WERI-Rb-1 (cell line): ENCODE measurements around the gene SPATA33.

Source experiments
- DNase-seq: peaks from one replicate; pipeline ENCODE4 v3.0.0-alpha.2; 2020
- H3K27ac ChIP-seq: fragments of 250-450 bp; sonication (Bioruptor Pico); 2 replicates; pipeline ENCODE4 v1.5.1; 2020; ENCODE audit warnings: mild to moderate bottlenecking, moderate library complexity
- H3K27me3 ChIP-seq: fragments of 250-450 bp; sonication (Bioruptor Pico); 2 replicates; pipeline ENCODE4 v1.5.1; 2021; ENCODE audit warnings: mild to moderate bottlenecking, low read depth, moderate library complexity; ENCODE audit not compliant: insufficient read depth, severe bottlenecking
- H3K36me3 ChIP-seq: fragments of 250-450 bp; sonication (Bioruptor Pico); 2 replicates; pipeline ENCODE4 v1.5.1; 2020; ENCODE audit warnings: mild to moderate bottlenecking, moderate library complexity
- H3K4me3 ChIP-seq: 2 replicates; pipeline ENCODE4 v1.5.1; 2011; ENCODE audit warnings: low read depth, mild to moderate bottlenecking, control low read depth, low read length
- H3K9me3 ChIP-seq: fragments of 250-450 bp; sonication (Bioruptor Pico); 2 replicates; pipeline ENCODE4 v1.5.1; 2021; ENCODE audit warnings: mild to moderate bottlenecking, moderate library complexity; ENCODE audit not compliant: severe bottlenecking
- TF ChIP-seq, protein P1 (sequence below): IDR thresholded peaks from 2 replicates; pipeline ENCODE4 v1.5.1; 2011; ENCODE audit warnings: low read depth, mild to moderate bottlenecking, control low read depth, inconsistent platforms, low read length

The SPATA33 gene

DNA sequence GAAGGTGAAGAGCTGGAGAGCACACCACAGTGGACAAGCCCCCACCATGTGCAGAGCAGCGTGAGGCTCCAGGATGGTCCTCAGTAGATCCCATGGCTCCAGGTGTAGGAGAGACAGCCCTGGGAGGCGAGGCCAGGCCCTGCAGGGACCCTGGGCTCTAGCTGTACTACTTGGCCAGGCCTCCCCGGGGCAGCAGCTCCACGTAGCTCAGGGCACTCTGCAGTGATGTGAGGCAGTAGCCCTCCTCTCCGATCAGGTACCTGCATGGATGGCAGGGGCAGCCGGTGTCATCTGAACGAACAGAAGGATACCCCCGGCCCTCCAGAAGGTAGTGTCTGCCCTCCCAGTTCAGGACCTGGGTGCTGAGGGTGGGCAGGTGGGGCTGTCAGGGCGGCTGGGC lies 50.1 kb downstream of the SPATA33 start:
- H3K27ac ChIP-seq = no peak overlapping the region
- TF ChIP-seq, protein P1, sequence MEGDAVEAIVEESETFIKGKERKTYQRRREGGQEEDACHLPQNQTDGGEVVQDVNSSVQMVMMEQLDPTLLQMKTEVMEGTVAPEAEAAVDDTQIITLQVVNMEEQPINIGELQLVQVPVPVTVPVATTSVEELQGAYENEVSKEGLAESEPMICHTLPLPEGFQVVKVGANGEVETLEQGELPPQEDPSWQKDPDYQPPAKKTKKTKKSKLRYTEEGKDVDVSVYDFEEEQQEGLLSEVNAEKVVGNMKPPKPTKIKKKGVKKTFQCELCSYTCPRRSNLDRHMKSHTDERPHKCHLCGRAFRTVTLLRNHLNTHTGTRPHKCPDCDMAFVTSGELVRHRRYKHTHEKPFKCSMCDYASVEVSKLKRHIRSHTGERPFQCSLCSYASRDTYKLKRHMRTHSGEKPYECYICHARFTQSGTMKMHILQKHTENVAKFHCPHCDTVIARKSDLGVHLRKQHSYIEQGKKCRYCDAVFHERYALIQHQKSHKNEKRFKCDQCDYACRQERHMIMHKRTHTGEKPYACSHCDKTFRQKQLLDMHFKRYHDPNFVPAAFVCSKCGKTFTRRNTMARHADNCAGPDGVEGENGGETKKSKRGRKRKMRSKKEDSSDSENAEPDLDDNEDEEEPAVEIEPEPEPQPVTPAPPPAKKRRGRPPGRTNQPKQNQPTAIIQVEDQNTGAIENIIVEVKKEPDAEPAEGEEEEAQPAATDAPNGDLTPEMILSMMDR = no peak

GRCh38 chr16:89708481-89708931 lies 50.9 kb downstream of the SPATA33 start:
- Histone ChIP-seq H3K27ac (no peak overlapping the region), H3K36me3 (no peaks in the 10 kb centered on the region), H3K4me3 (no peak overlapping the region), H3K9me3 (no peaks in the 10 kb centered on the region), H3K27me3 (no peaks in the 10 kb centered on the region)
- DNase-seq = no peak
- TF ChIP-seq, protein P1 = no peak

More for the DNA sequence above, 50.1 kb downstream of the SPATA33 start:
- Histone ChIP-seq H3K4me3 (no peak overlapping the region), H3K9me3 (no peaks in the 10 kb centered on the region), H3K27me3 (no peaks in the 10 kb centered on the region), H3K36me3 (no peaks in the 10 kb centered on the region)
- DNase-seq = no peak

DNA sequence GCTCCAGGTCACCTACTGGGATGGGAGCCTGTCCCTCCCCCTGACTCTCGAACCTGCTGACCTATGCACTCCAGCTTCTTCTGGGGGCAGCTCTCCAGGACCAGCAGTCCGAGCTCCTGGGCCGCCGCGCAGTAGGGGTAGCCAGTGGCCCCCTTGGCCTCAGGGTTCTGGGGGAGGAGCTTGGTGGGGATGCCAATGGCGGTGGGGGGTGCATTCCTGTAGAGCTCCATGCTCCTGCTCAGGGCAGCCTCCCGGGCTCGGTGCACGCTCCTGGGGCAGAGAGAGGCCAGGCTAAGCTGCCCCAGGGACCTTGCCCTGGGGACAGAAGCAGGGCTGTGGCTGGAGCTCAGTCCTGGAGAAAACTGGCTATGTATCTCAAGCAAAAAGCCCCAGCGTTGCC lies 51.5 kb downstream of the SPATA33 start:
- TF ChIP-seq, protein P1 = no peak
- H3K9me3 ChIP-seq = no peaks in the 10 kb centered on the region
- H3K4me3 ChIP-seq = no peak overlapping the region
- no peaks in the 10 kb centered on the region for H3K36me3 ChIP-seq
- DNase-seq = no peak
- no peaks in the 10 kb centered on the region for H3K27me3 ChIP-seq
- H3K27ac ChIP-seq = no peak overlapping the region

DNA sequence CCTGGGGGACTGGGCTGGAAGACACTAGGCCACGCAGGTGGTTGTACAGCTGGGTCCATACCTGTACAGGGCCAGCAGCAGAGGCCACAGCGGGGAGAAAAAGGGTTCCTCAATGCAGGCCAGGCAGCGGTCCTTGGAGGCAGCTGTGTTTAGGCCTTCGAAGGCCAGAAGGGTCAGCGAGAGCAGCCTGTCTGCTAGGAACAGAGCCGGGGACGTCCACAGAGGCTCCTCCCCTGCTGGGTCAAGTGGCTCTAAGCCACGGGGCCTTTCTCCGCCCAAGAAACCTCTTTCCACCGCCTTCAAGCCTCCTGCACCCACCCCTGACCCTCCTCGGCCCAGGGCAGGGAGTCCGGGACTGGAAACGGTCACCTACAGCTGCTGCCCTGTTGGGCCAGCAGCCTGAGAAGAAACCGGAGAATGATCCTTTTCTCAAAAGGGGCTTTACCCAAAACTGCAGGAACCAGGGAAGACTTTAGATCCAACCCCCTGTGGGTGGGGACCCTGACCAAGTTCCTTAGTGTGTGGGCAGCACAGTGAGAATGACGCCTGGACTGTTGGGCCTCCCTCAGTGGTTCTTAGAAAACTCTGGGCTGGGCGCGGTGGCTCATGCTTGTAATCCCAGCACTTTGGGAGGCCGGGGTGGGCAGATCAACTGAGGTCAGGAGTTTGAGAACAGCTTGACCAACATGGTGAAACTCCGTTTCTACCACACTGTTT lies 52.2 kb downstream of the SPATA33 start:
- Histone ChIP-seq H3K27ac (no peak overlapping the region), H3K4me3 (no peak overlapping the region), H3K36me3 (no peaks in the 10 kb centered on the region), H3K27me3 (no peaks in the 10 kb centered on the region), H3K9me3 (no peaks in the 10 kb centered on the region)
- TF ChIP-seq, protein P1 = no peak
- DNase-seq = no peak

DNA sequence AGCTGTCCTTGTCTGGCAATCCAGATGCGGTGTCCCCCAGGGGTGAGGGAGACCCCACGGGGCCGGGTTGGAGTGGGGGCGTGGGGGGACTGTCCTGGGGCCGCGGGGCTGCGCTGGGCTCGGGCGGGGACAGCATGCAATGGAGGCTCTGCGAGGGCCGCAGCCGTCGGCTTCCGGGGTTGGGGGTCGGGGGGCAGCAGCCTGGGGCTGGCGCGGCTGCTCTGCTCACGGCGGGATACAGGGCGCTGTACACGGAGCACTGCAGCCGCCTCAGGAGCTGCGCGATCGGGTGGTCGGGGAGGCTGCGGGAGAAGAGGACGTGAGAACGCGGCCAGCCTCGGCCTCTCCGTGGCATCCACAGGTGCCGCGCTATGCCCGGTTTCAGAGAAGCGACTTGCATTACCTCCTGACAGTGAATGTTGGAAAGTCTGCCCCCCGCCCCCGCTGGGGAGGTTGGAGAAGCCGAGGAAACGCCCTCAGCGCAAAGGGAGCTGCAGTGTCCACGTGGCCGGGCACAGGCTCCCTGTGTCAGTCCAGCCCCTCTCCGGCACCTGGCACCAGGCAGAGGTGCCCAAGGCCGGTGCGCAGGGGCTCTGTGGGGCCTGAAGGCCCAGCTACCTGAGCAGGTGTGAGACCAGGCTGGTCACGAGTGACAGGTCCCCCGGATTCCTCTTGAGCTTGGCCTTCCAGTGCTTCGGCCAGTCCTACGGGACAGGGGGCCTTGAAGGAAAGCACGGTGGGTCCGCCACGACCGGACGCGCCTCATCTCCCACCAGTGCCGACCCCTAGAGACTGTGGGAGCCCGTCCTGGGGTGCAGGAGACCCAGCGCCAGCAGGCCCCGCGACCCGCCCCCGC lies 53.3 kb downstream of the SPATA33 start:
- H3K27ac ChIP-seq = no peak overlapping the region

More for the DNA sequence above, 53.3 kb downstream of the SPATA33 start:
- no peak overlapping the region for H3K4me3 ChIP-seq
- H3K9me3 ChIP-seq = no peaks in the 10 kb centered on the region
- TF ChIP-seq, protein P1 = no peak
- H3K36me3 ChIP-seq = no peaks in the 10 kb centered on the region
- DNase-seq = no peak
- no peaks in the 10 kb centered on the region for H3K27me3 ChIP-seq
